Superior temporal gyrus (tissue), 1 donor: ENCODE results near the gene ARFRP1.

Experiments
- DNase-seq: peaks from one replicate; pipeline ENCODE4 v3.0.0-alpha.2; 2016; ENCODE audit errors: extremely low spot score

Gene ARFRP1

DNA sequence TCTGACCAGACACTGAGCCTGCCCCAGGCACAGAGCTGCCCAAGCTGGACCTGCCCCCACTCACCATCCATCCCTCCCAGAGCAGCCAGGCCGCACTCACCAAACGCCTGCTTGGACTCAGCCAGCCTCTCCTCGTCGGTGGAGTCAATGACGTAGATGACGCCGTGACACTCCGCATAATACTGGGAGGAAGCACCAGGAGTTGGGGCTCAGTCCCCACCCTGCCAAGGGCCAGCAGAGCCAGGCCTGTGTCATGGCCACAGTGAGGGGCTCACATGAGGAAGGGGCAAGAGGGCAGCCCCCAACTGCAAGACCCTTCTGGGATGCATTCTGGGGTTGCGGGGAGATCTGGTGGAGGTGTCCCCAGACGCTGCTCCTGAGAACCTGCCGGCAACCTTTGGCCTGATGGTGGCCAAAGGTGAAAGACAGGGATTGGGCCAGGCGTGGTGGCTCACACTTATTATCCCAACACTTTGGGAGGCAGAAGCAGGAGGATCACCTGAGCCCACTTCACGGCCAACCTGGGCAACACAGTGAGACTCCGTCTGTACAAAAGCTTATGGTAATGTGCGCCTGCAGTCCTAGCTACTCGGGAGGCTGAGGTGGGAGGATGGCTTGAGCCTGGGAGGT lies 5.6 kb downstream of the ARFRP1 start:
- DNase-seq: no peak

DNA sequence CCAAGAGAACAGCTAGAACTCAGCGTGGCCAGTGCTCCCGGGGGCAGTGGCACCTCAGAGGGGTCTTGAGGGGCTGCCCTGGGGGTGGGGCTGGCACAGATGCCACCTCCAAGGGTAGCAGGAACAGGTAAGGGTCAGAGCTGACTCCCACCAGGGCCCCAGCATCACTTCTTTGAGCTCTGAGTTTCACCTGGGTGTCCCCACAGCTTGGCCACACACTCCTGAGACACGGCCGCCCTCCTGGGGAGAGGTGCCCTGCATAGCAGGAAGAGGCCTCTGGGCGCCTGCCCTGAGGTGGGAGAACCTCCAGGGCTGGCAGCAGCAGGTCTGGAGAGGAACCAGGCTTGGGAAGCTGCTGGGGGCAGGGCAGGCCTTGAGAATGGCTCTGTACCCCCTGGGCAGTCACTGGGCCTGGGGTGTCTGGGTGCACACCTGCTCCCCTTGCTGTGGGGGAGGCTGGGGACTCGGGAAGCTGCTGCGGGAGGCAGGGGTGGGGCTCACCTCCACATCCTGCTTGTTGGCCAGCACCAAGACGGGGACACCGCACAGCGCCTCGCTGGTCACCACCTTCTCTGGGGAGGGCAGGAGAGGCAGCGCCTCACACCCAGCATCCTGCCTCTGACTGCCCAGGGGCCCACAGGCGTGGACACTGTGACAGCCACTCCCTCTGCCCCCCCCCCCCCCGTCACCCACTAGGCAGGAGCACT lies 6.3 kb downstream of the ARFRP1 start:
- DNase-seq: no peak

DNA sequence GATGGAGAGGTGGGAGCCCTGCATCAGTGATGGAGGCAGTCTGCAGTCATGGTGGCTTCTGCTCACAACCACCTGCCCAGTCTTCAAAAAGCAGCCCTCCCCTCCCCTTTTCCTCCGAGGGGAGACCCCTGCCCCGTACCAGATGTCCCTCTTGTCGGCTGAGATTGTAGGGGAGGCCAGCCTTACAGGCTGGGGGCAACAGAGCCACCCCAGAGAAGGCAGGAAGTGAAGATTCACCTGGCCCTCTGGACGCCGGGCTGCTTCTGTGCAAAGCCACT lies 6.8 kb downstream of the ARFRP1 start:
- DNase-seq: no peak

DNA sequence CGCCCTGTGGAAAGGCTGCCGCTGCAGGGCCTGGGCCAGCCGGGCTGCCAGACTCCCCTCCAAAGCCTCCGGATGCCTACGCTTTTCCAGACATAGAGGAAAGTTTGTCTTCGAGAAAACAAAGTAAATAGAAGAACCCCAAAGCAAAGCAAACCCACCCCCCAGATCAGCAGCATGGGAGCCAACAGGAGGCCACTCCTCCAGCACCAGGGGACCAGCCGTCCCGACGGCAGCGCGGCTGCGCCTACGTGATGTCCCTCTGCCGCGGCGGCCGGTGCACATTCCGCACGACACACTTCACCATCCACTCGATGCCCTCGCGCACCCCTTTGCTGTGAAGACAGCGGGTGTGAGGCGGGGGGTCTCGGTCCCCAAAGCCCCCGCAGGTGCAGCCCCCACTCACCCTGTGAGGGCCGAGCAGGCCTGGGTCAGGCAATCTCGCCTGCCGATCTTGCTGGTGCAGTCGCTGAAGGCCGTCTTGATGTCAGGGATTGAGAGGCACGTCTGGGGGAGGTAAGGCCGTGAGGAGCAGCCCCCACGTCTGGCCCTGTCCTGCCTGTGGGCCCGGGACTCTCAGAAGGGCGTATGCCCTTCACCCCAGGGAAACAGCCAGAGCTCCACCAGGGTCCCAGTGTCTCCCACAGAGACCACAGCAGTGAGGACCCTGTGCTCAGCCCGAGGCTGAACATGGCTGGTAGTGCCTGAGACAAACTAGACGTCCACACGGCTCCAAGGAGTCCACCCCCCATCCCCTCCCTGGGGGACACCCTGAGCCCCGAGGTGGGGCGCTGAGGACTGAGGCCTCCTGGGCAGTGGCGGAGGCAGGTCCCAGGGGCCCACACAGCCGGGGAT lies 7.4 kb downstream of the ARFRP1 start:
- no peak for DNase-seq

DNA sequence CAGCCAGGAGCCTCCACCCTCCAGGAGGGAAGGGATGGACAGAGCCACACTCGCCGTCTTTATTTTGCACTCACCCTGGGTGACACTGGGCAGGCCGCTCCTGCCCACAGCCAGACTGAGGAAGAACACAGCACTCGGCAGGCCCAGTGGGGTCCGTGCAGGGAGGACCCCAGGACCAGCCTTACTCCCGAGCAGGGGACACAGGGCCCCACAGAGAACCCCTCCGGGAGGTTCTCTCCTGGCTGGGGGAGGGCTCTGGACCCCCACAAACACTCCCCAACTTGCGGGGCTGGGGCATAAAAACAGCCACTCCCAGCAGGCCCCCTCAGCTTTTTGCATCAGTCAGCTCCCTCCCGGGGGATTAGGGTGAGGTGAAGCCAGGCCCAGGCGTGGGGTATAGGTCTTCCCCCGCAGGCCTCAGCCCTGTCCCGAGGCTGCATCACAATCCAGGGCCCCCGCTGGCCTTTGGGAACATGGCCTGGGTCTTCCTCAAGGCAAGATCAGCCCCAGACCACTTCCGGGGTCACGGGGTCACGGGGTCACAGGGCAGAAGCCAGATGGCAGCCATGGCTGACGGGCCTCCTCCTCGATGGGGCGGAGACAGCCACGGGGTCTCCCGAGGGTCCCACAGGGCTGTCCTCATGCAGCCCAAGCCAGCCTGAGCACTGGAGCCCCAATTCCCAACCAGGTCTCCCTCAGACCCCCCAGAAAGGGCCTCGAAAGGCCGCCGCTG lies 8.1 kb downstream of the ARFRP1 start:
- no peak for DNase-seq

DNA sequence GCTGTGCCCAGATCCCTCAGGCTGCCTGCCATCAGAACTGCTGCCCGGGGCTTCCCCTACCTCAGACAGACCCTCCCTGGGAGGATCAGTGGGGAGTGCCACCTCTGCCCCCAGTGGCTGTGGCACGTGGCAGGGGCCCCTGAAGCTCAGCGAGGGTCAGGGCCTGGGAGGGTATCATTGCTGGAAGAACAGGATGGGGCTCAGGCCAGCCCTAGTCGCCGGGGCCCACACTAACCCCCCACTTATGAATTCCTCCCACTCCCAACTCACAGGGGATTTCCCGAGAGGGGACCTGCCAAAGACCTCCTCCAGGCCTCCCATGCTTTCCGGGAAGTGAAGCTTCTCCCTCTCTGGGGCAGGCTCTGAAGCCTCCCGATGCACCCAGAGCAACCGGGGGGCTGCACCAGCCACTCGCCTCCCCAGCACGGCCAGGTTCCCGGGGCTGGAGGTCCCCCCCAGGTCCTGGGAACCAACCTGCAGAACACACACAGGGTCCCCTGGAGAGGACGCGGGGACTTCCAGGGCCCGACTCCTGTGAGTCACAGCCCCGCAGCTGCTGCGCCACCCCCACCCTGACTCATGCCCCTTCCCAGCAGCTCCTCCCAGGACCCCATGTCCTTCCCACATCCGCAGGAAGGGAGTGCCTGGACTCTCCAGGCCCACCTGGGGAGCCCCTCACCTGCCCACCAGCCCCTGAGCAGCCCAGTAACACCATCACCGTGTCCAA lies 8.9 kb downstream of the ARFRP1 start:
- no peak for DNase-seq

DNA sequence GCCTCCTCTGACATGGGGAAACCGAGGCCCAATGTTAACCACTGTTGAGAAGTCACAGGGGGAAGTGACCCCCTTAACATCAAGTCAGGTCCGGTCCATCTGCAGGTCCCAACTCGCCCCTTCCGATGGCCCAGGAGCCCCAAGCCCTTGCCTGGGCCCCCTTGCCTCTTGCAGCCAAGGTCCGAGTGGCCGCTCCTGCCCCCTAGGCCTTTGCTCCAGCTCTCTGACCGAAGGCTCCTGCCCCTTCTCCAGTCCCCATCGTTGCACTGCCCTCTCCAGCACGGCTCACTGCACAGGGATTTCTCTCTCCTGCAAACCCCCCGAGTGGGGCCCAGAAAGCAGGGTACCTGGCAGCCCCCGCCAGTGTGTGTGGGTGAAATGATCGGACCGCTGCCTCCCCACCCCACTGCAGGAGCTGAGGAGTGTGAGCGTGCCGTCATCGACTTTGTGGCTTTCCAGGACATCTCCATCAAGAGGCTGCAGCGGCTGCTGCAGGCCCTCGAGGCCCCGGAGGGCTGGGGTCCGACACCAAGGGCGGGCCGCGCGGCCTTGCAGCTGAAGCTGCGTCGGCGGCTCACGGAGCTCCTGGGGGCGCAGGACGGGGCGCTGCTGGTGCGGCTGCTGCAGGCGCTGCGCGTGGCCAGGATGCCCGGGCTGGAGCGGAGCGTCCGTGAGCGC lies 9.8 kb downstream of the ARFRP1 start:
- DNase-seq: no peak

DNA sequence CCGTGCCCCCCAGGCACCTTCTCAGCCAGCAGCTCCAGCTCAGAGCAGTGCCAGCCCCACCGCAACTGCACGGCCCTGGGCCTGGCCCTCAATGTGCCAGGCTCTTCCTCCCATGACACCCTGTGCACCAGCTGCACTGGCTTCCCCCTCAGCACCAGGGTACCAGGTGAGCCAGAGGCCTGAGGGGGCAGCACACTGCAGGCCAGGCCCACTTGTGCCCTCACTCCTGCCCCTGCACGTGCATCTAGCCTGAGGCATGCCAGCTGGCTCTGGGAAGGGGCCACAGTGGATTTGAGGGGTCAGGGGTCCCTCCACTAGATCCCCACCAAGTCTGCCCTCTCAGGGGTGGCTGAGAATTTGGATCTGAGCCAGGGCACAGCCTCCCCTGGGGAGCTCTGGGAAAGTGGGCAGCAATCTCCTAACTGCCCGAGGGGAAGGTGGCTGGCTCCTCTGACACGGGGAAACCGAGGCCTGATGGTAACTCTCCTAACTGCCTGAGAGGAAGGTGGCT lies 10.4 kb downstream of the ARFRP1 start:
- no peak for DNase-seq

DNA sequence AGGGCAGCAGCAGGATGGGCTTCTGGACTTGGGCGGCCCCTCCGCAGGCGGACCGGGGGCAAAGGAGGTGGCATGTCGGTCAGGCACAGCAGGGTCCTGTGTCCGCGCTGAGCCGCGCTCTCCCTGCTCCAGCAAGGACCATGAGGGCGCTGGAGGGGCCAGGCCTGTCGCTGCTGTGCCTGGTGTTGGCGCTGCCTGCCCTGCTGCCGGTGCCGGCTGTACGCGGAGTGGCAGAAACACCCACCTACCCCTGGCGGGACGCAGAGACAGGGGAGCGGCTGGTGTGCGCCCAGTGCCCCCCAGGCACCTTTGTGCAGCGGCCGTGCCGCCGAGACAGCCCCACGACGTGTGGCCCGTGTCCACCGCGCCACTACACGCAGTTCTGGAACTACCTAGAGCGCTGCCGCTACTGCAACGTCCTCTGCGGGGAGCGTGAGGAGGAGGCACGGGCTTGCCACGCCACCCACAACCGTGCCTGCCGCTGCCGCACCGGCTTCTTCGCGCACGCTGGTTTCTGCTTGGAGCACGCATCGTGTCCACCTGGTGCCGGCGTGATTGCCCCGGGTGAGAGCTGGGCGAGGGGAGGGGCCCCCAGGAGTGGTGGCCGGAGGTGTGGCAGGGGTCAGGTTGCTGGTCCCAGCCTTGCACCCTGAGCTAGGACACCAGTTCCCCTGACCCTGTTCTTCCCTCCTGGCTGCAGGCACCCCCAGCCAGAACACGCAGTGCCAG lies 11.0 kb downstream of the ARFRP1 start, which contains the start of gene TNFRSF6B:
Gene TNFRSF6B (plus strand): TSS at position 25 of the 729 bp plus-strand sequence. CDS start 116 bp downstream, at position 141.
- DNase-seq: no peak

DNA sequence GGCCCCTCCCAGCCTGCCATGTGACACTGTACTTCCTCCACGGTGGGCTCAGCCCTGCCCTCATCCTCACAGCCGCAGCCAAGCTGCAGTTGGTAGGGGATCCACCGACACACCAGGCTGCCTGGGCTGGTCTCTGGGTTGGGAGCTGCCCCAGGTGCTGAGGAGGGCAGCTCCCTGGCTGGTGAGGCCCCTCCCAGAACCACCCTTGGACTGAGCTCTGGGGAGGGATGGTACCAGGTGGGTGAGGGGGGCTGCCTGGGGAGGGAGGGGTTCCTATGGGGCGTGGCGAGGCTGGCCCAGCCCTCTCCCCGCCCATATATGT lies 11.5 kb downstream of the ARFRP1 start:
- no peak for DNase-seq

DNA sequence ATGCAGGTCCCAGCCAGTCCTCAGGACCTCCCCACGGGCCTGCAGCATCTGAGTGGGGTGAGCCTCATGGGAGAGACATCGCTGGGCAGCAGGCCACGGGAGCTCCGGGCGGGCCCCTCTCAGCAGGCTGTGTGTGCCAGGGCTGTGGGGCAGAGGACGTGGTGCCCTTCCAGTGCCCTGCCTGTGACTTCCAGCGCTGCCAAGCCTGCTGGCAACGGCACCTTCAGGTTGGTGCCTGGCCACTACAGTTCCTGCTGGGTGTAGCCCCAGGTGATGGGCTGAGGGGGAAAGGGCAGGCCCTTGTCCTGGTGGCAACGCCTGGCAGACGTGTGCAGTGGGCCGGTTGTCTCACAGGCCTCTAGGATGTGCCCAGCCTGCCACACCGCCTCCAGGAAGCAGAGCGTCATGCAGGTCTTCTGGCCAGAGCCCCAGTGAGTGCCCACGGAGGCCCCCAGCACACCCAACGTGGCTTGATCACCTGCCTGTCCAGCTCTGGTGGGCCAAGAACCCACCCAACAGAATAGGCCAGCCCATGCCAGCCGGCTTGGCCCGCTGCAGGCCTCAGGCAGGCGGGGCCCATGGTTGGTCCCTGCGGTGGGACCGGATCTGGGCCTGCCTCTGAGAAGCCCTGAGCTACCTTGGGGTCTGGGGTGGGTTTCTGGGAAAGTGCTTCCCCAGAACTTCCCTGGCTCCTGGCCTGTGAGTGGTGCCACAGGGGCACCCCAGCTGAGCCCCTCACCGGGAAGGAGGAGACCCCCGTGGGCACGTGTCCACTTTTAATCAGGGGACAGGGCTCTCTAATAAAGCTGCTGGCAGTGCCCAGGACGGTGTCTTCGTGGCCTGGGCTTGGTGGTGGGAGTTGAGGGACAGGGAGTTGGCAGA lies 12.1 kb downstream of the ARFRP1 start:
- DNase-seq: no peak

DNA sequence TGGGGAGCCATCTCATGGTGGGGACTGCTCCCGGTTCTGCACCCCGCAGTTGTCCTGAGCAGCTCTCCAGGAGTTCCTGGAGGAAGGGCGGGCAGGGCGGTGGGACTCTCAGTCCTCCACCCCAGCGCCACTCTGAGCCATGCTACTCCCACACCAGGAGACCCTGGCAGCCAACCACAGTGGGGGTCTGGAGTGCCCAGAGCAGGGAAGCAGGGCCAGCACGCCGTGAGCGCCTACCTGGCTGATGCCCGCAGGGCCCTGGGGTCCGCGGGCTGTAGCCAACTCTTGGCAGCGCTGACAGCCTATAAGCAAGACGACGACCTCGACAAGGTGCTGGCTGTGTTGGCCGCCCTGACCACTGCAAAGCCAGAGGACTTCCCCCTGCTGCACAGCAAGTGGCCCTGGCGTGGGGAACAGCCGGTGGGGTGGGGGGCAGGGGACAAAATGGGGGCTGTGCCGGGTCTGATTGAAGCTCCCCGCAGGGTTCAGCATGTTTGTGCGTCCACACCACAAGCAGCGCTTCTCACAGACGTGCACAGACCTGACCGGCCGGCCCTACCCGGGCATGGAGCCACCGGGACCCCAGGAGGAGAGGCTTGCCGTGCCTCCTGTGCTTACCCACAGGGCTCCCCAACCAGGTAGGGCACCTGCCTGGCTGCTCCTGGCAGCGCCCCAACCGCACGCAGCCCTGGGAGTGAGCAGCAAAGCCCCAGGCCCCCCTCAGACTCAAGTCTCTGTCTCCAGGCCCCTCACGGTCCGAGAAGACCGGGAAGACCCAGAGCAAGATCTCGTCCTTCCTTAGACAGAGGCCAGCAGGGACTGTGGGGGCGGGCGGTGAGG lies 13.0 kb downstream of the ARFRP1 start:
- DNase-seq: no peak

DNA sequence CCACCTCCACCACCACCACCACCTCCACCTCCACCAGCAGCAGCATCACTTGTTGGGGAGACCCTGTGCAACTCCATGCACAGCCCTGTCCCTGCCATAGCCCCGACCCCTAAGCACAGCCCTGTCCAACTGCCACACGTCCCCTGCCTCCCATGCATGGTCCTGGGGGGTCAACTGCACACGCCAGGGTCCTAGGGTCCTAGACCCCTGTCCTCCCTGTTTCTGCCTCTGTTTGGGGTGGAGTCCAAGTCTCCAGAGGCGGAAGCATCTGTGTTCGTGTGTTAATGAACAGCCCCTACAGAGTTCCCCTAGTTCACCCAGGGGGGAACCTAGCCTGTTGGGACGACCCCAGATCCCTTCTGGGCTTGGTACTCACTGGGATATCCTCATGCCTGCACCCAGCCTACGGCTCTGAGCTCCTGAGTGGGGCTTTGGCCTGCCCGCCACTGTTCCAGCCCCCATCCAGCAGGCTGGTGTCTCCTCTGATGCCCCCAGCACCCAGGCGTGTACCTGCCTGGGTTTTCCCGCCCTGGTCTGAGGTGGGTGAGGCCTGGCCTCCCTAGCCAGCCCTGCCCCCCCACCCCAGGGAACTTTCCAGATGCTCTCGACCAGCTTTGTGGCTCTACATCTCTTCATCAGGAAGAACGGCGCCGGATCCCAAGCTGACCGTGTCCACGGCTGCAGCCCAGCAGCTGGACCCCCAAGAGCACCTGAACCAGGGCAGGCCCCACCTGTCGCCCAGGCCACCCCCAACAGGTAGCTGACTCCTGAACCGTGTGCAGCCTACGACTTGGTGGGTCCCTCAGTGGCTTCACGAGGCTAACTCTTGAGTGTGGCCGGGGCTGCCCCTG lies 13.8 kb downstream of the ARFRP1 start:
- no peak for DNase-seq

DNA sequence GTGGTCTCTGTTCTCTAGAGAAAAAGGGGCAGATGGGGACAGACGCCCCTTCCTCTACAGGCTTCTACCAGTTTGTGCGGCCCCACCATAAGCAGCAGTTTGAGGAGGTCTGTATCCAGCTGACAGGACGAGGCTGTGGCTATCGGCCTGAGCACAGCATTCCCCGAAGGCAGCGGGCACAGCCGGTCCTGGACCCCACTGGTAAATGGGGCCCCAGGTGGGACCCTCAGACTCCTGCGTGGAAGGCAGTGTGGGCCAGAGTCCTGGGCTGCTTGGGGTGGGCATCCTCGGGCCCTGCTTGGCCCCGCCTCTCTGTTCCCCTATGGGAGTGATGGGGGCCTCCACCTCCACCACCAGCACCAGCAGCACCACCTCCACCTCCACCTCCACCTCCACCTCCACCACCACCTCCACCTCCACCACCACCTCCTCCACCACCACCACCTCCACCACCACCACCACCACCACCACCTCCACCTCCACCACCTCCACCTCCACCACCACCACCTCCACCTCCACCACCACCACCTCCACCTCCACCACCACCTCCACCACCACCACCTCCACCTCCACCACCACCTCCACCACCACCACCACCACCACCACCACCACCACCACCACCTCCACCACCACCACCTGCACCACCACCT lies 14.6 kb downstream of the ARFRP1 start:
- DNase-seq: no peak

DNA sequence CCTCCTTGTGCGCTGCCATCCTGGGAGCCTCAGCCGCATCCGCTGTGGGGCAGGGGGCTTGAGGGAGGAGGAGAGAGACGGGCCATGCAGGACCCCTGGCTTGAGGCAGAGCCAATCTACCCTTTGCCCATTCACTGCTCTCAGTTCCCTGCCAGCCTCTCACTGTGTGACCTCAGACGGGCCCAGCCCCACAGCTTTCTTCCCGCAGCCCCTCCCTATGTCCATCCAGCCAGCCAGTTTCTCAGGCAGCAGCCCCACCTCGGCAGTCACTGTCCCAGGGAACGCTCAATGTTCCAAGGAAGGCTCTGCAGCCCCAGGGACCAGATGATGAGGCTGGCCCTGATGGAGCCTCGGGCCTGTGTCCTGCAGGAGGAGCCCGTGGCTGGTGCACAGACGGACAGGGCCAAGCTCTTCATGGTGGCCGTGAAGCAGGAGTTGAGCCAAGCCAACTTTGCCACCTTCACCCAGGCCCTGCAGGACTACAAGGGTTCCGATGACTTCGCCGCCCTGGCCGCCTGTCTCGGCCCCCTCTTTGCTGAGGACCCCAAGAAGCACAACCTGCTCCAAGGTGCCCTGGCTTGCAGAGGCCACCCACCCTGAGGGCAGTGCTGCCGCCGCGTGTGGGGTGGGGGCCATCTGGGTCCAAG lies 15.2 kb downstream of the ARFRP1 start:
- no peak for DNase-seq

DNA sequence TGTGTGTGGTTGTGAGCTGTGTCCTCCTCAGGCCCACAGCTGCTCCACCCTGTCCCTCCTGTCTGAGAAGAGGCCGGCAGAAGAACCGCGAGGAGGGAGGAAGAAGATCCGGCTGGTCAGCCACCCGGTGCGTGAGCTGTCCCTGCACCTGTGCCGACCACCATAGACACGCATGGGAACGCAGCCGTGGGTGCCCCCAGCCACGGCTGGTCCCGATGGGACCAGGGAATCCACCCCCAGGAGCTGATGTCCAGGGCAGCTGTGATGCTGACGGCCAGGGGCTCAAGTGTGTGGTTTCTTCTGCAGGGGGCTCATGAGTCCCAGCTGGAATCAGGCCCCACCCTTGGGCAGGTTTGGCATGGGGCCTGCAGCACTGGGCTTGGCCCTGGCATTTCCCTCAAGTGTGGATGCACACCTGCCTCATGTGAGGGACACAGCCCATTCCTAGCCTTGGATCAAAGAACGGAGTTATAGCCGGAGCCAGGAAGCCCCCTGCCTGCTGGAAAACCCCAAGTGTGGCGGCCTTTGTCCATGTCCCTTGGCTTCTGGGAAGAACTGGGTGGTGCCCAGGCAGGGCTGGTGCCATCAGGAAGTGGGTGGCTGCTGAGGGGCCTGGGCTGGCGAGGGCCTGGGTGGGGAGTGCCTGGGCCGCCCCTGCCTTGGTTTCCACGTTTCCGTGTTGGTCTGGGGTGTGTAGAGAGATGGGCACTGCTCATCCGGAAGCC lies 15.9 kb downstream of the ARFRP1 start:
- DNase-seq: no peak
